Stimulated activated naive CD8-positive, alpha-beta T cell treated with anti-CD3 and anti-CD28 coated beads, Interleukin-15, Interleukin-2, amounts not matched to agents 100 U/mL and 50 U/mL, for 24 hours (primary cell): ENCODE measurements around the gene MED8.
A peak's percentile ranks its signal among the peaks of the same experiment; 100 is the strongest.

Experiments
- ATAC-seq: fragments of 150-1000 bp; cut with Tn5 transposase; one replicate; pipeline ENCODE4 v1.10.0; 2021
- DNase-seq: peaks from one replicate; pipeline ENCODE4 v3.0.0; 2021

The MED8 gene

GRCh38 chr1:43389326-43390313 lies at the start of gene MED8, which contains the start of gene SZT2:
Gene MED8 (minus strand): TSS chr1:43389800. CDS start chr1:43389764, 36 bp downstream.
Gene SZT2 (plus strand): TSS chr1:43389899. CDS start chr1:43389969, 70 bp downstream.
- ATAC-seq, result peak; percentile 97

GRCh38 chr1:43438953-43439581 lies 49.5 kb upstream of the MED8 start:
- ATAC-seq (no peak), DNase-seq (no peak)

More at GRCh38 chr1:43389326-43390313, at the start of gene MED8, which contains the start of gene SZT2:
- peak; percentile 93 for DNase-seq

GRCh38 chr1:43438576-43438952 lies 49.0 kb upstream of the MED8 start:
- DNase-seq (no peak), ATAC-seq (no peak)

GRCh38 chr1:43438006-43438405 lies 48.4 kb upstream of the MED8 start:
- DNase-seq (no peak), ATAC-seq (no peak)

GRCh38 chr1:43437031-43437973 lies 47.7 kb upstream of the MED8 start:
- DNase-seq (no peak), ATAC-seq (no peak)

GRCh38 chr1:43436371-43436770 lies 46.8 kb upstream of the MED8 start:
- ATAC-seq, result no peak
- DNase-seq, result no peak

- DNase-seq (no peak), ATAC-seq (no peak)
These were observed 45.8 kb upstream of the MED8 start for GRCh38 chr1:43435146-43436145.

- DNase-seq (no peak), ATAC-seq (no peak)
These were observed 44.7 kb upstream of the MED8 start for GRCh38 chr1:43434256-43434655.

GRCh38 chr1:43432907-43433306 lies 43.3 kb upstream of the MED8 start:
- no peak for ATAC-seq
- no peak for DNase-seq

GRCh38 chr1:43432171-43432860 lies 42.7 kb upstream of the MED8 start:
- ATAC-seq, result no peak

GRCh38 chr1:43431676-43432075 lies 42.1 kb upstream of the MED8 start:
- no peak for ATAC-seq
- DNase-seq, result no peak

More at GRCh38 chr1:43432171-43432860, 42.7 kb upstream of the MED8 start:
- DNase-seq, result no peak

- ATAC-seq (no peak), DNase-seq (no peak)
These were observed 41.2 kb upstream of the MED8 start for GRCh38 chr1:43430831-43431230.

GRCh38 chr1:43427941-43428340 lies 38.3 kb upstream of the MED8 start:
- ATAC-seq (no peak), DNase-seq (no peak)

GRCh38 chr1:43427524-43427923 lies 37.9 kb upstream of the MED8 start:
- no peak for ATAC-seq
- DNase-seq, result no peak

- ATAC-seq (no peak), DNase-seq (no peak)
These were observed 36.6 kb upstream of the MED8 start for GRCh38 chr1:43426221-43426620.

GRCh38 chr1:43425045-43425444 lies 35.4 kb upstream of the MED8 start:
- no peak for ATAC-seq
- no peak for DNase-seq

GRCh38 chr1:43423672-43424550 lies 34.3 kb upstream of the MED8 start:
- DNase-seq (peak; percentile 7), ATAC-seq (peak; percentile 29)

GRCh38 chr1:43422995-43423671 lies 33.5 kb upstream of the MED8 start:
- no peak for ATAC-seq
- no peak for DNase-seq
